ENCODE results near the gene PTDSS2.
"Not testable (repeated sequence)": the region's sequence is repeated elsewhere in the genome, so short reads cannot be mapped to it uniquely, and the experiment has no call there.

The PTDSS2 gene

GRCh38 chr11:506995-507726 is 57.1 kb downstream of the PTDSS2 start, which contains the start of gene RNH1:
TSS of gene RNH1 (minus strand) at chr11:507242. CDS start at chr11:502162, 5,080 bp downstream.
- peak; percentile 100 for DNase-seq (ENCODE audit: low read depth)

GRCh38 chr11:507727-508515 is 57.8 kb downstream of the PTDSS2 start:
- DNase-seq (ENCODE audit: low read depth) = no peak

GRCh38 chr11:508956-509355 is 58.9 kb downstream of the PTDSS2 start:
- no peak for DNase-seq (ENCODE audit: low read depth)

GRCh38 chr11:512761-513595 is 62.9 kb downstream of the PTDSS2 start:
- DNase-seq (ENCODE audit: low read depth) = no peak

GRCh38 chr11:514606-515005 is 64.5 kb downstream of the PTDSS2 start:
- DNase-seq (ENCODE audit: low read depth) = no peak

GRCh38 chr11:515131-515530 is 65.1 kb downstream of the PTDSS2 start:
- no peak for DNase-seq (ENCODE audit: low read depth)

- DNase-seq (ENCODE audit: low read depth) = no peak
These were observed 66.3 kb downstream of the PTDSS2 start for GRCh38 chr11:516400-516799.

GRCh38 chr11:516918-517685 is 67.0 kb downstream of the PTDSS2 start:
- not testable (repeated sequence) for DNase-seq (ENCODE audit: low read depth)

- DNase-seq (ENCODE audit: low read depth) = peak; percentile 90
These were observed 68.6 kb downstream of the PTDSS2 start for GRCh38 chr11:518463-519202.

GRCh38 chr11:520428-521176 is 70.5 kb downstream of the PTDSS2 start:
- DNase-seq (ENCODE audit: low read depth) = no peak

- DNase-seq (ENCODE audit: low read depth) = no peak
These were observed 71.2 kb downstream of the PTDSS2 start for GRCh38 chr11:521177-521688.

- no peak for DNase-seq (ENCODE audit: low read depth)
These were observed 76.1 kb downstream of the PTDSS2 start for GRCh38 chr11:526192-526591.

GRCh38 chr11:528166-528814 is 78.2 kb downstream of the PTDSS2 start:
- no peak for DNase-seq (ENCODE audit: low read depth)

GRCh38 chr11:528815-529727 is 79.0 kb downstream of the PTDSS2 start:
- DNase-seq (ENCODE audit: low read depth) = no peak

- no peak for DNase-seq (ENCODE audit: low read depth)
These were observed 79.8 kb downstream of the PTDSS2 start for GRCh38 chr11:529728-530411.

- DNase-seq (ENCODE audit: low read depth) = no peak
These were observed 81.1 kb downstream of the PTDSS2 start for GRCh38 chr11:530960-531831.
